ENCODE data around the gene UBA52. TPM values are rescaled to one million over a fixed set of nuclear protein-coding genes. Genes with fewer than 3 reads are reported as not detected.

Gene UBA52
- polyA plus RNA-seq, 1 experiment: 2,472 TPM

DNA sequence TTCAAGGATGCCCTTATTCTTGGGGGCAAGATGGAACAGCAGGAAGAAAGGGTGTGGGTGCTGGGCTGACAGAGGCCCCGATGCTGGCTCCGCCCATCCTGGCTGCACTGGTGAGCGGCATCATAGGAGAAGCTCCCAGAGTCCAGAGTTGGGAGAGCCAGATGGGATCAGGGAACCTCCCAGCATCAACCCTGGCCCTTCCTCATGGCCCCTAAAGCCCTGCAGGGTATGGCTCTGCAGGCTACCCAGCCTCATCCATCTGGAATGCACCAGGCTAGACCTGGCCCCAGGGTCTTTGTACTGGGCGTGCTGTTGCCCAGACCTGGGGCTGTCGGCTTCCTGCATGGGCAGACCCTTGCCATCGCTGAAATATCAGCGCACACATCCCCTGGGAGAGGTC lies 41.9 kb upstream of the UBA52 start:
- no peak overlapping the region for H3K4me3 ChIP-seq (ENCODE audit: low read depth, low read length)
- peaks cover 13% of the 10 kb centered on the region for H3K36me3 ChIP-seq (ENCODE audit: control insufficient read depth, insufficient read depth, low read length)
- H3K27me3 ChIP-seq (ENCODE audit: control insufficient read depth, insufficient read depth, low read length): no peaks in the 10 kb centered on the region
- DNase-seq (ENCODE audit: low read depth): no peak
- ChIA-PET CTCF (interaction anchor here (0.6 to 1.7 kb wide), 4 partner anchors 13 to 322 kb away, joined by 3 to 5 read pairs (median 4); no protein-coding TSS in a partner anchor), POLR2A (interaction anchor here (0.6 kb wide), 1 partner anchor 14 kb away, joined by 6 read pairs; no protein-coding TSS in a partner anchor)
- TF ChIP-seq CTCF (IDR thresholded peaks at IDR 0.05; ENCODE audit: insufficient read depth, low read depth, low read length): no peak

- H3K27me3 ChIP-seq (ENCODE audit: control insufficient read depth, insufficient read depth, low read length): no peaks in the 10 kb centered on the region
- no peak overlapping the region for H3K4me3 ChIP-seq (ENCODE audit: low read depth, low read length)
- POLR2A ChIA-PET: no interaction called here
- CTCF ChIA-PET: interaction anchor here (0.9 to 1.7 kb wide), 3 partner anchors 11 to 83 kb away, joined by 4 read pairs; partner anchors contain the start of gene KXD1
- peaks cover 21% of the 10 kb centered on the region for H3K36me3 ChIP-seq (ENCODE audit: control insufficient read depth, insufficient read depth, low read length)
- no peak for DNase-seq (ENCODE audit: low read depth)
- TF ChIP-seq CTCF (IDR thresholded peaks at IDR 0.05; ENCODE audit: insufficient read depth, low read depth, low read length): no peak
Observed at GRCh38 chr19:18531485-18531884, 40.2 kb upstream of the UBA52 start.

DNA sequence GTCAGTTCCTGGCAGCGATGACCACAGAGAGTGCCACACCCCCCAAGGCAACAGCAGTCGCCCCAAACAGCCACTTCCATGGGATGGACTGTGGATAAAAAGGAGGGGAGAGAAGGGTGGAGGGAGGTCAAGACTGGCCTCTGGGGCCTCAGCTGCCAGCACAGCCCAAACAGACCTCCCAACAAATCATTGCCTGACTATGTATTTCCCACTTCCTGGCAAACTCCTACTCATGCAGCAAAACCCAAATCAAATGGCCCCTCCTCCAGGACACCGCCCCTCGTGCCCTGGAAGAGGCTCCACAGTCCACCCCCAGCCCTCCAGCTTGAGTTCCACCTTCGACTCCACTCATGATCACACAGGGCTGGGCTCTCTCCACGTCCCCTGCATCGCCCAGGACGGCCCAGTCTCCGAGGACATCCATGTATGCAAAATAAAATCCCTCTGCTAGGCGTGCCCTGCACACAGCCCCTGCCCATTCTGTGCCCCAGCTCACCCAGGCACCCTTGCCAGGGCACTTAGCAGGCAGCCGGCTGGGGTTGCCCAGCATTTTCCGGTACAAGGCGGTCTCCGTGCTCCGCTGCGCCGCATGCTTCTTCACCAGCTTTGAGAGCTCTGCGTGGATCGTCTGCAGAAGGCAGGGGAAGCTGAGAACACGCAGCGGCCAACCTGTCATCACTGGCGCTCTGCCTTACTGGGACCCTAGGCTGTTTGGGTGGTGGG lies 39.3 kb upstream of the UBA52 start:
- ChIA-PET POLR2A (no interaction called here), CTCF (interaction anchor here (0.9 to 1.5 kb wide), 2 partner anchors 25 to 84 kb away, joined by 4 read pairs; partner anchors contain the start of gene KXD1)
- no peak overlapping the region for H3K4me3 ChIP-seq (ENCODE audit: low read depth, low read length)
- no peak for TF ChIP-seq CTCF (IDR thresholded peaks at IDR 0.05; ENCODE audit: insufficient read depth, low read depth, low read length)
- H3K36me3 ChIP-seq (ENCODE audit: control insufficient read depth, insufficient read depth, low read length): peaks cover 28% of the 10 kb centered on the region
- H3K27me3 ChIP-seq (ENCODE audit: control insufficient read depth, insufficient read depth, low read length): no peaks in the 10 kb centered on the region
- no peak for DNase-seq (ENCODE audit: low read depth)

DNA sequence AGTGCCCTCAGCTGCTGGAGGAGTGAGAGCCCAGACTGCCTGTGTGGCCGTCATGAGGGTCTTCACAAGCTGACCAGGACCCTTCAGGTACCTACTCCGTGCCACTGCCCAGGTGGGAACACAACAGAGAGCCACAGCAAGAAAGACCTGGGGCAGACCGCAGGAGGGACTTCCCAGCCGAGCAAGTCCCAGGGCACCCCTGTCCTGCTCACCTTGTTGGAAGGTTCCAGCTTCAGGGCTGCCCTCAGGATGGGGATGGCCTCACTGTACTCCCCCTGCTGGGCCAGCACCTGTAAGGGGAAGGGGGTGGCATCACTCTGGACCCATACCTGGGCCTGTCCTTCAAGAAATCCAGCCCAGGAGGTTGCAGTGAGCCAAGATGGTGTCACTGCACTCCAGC lies 38.6 kb upstream of the UBA52 start:
- no peak for DNase-seq (ENCODE audit: low read depth)
- Histone ChIP-seq H3K27me3 (ENCODE audit: control insufficient read depth, insufficient read depth, low read length) (no peaks in the 10 kb centered on the region), H3K4me3 (ENCODE audit: low read depth, low read length) (no peak overlapping the region), H3K36me3 (ENCODE audit: control insufficient read depth, insufficient read depth, low read length) (peaks cover 32% of the 10 kb centered on the region)
- CTCF ChIA-PET: no interaction called here
- TF ChIP-seq CTCF (IDR thresholded peaks at IDR 0.05; ENCODE audit: insufficient read depth, low read depth, low read length): no peak
- POLR2A ChIA-PET: no interaction called here

DNA sequence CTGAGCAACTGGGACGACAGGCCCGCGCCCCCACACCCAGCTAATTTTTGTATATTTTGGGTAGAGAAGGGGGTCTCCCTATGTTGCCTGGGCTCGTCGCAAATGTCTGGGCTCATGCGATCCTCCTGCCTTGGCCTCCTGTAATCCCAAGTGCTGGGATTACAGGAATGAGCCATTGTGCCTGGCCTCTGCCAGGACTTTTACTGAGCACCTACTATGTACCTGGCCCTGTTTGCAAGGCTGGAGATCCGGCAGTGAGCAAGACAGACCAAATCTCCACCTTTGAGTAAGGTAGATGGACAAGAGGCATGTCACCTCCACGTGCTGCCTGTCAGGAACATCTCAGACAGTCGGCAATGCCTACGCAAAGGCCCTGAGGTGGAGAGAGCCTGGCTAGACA lies 35.2 kb upstream of the UBA52 start:
- TF ChIP-seq CTCF (IDR thresholded peaks at IDR 0.05; ENCODE audit: insufficient read depth, low read depth, low read length): no peak
- H3K27me3 ChIP-seq (ENCODE audit: control insufficient read depth, insufficient read depth, low read length): no peaks in the 10 kb centered on the region
- no peak for DNase-seq (ENCODE audit: low read depth)
- H3K36me3 ChIP-seq (ENCODE audit: control insufficient read depth, insufficient read depth, low read length): peaks cover 50% of the 10 kb centered on the region
- H3K4me3 ChIP-seq (ENCODE audit: low read depth, low read length): no peak overlapping the region
- POLR2A ChIA-PET: no interaction called here
- CTCF ChIA-PET: no interaction called here

Data from BJ (cell line).